Neural progenitor cell (in vitro differentiated cells): ENCODE measurements around the gene DOCK10.

Source experiments
- EZH2phosphoT487 ChIP-seq: fragments of 200-600 bp; sonication (generic); IDR thresholded peaks from 2 replicates; pipeline ENCODE4 v1.6.1; 2017; ENCODE audit warnings: antibody characterized with exemption
- TF ChIP-seq, protein P1 (sequence below): fragments of 200-600 bp; sonication (generic); IDR thresholded peaks from 2 replicates; pipeline ENCODE4 v1.5.1; 2017; ENCODE audit warnings: antibody characterized with exemption, mild to moderate bottlenecking

DNA sequence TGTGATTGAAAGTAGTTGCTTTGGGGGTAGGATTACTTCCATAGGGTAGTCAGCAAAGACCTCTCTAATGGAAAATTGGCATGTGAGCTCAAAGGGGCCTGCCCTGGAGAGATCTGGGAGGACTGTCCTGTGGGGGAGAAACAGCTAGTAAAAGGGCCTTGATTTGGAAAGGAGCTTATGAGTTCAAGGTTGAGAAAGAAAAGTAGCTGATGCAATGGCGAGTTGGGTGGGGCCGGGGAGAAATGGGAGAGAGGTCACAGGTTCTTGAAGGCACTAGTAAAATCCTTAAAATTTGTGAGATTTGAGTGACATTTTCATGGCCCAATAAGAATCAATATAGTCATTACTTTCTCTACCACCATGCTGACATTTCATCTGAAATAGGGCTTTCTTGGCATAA, 244.1 kb downstream of the DOCK10 start:
- TF ChIP-seq, protein P1, sequence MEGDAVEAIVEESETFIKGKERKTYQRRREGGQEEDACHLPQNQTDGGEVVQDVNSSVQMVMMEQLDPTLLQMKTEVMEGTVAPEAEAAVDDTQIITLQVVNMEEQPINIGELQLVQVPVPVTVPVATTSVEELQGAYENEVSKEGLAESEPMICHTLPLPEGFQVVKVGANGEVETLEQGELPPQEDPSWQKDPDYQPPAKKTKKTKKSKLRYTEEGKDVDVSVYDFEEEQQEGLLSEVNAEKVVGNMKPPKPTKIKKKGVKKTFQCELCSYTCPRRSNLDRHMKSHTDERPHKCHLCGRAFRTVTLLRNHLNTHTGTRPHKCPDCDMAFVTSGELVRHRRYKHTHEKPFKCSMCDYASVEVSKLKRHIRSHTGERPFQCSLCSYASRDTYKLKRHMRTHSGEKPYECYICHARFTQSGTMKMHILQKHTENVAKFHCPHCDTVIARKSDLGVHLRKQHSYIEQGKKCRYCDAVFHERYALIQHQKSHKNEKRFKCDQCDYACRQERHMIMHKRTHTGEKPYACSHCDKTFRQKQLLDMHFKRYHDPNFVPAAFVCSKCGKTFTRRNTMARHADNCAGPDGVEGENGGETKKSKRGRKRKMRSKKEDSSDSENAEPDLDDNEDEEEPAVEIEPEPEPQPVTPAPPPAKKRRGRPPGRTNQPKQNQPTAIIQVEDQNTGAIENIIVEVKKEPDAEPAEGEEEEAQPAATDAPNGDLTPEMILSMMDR: no peak
- TF ChIP-seq EZH2phosphoT487: no peak
